Prostate gland (tissue), 2 donors: ENCODE measurements around the gene BPIFB4. TPM values are rescaled to one million over a fixed set of nuclear protein-coding genes. Genes with fewer than 3 reads are reported as not detected.

Source experiments
- DNase-seq: peaks from one replicate; pipeline ENCODE4 v3.0.0-alpha.2; 2019; ENCODE audit warnings: low spot score
- H3K27ac ChIP-seq, 2 donors: fragments of 200-600 bp; sonication (generic); 2 replicates each; pipeline ENCODE4 v1.5.1; 2017 to 2019
- H3K27me3 ChIP-seq: fragments of 200-600 bp; sonication (generic); replicated peaks from 2 replicates; pipeline ENCODE4 v1.5.1; 2019; ENCODE audit not compliant: insufficient read depth
- H3K36me3 ChIP-seq, 2 donors: fragments of 200-600 bp; sonication (generic); 1 replicate in 1 of 2; 2 replicates in 1 of 2; pipeline versions ENCODE4 v1.5.1 to v1.8.1; 2017 to 2019
- H3K4me1 ChIP-seq: fragments of 200-600 bp; sonication (generic); replicated peaks from 2 replicates; pipeline ENCODE4 v1.5.1; 2019
- H3K4me3 ChIP-seq, 2 donors: fragments of 200-600 bp; sonication (generic); 2 replicates each; pipeline ENCODE4 v1.5.1; 2017 to 2019
- H3K9me3 ChIP-seq: fragments of 200-600 bp; sonication (generic); 2 replicates; pipeline ENCODE4 v1.5.1; 2017
- POLR2A ChIP-seq: fragments of 450-650 bp; IDR thresholded peaks from one replicate; pipeline ENCODE4 v1.6.1; 2016; ENCODE audit warnings: antibody characterized with exemption, mild to moderate bottlenecking
- POLR2AphosphoS5 ChIP-seq: sonication (generic); formaldehyde crosslinking; IDR thresholded peaks from one replicate; pipeline ENCODE4 v1.6.1; 2017; ENCODE audit warnings: antibody characterized with exemption
- WGBS: methylation state at CpG from one replicate; pipeline ENCODE4 v1.1.5; 2018; 5-methylcytosine and 5-hydroxymethylcytosine counted together
- intact Hi-C: fragments of 100-400 bp; cut with DNase I; formaldehyde crosslinking; loops from one replicate; pipeline ENCODE4 v1.14.2; 2022
- total RNA-seq, 2 donors: library from RNA; depleted of rRNA; stranded (reverse); fragments of >200 nt; gene quantifications; one replicate each; pipeline ENCODE4 v1.1.0, GENCODE V29; 2016
- TF ChIP-seq, protein P1 (sequence below), 4 experiments: fragments of 200-600 bp in 2 of 4; fragments of 450-650 bp in 2 of 4; sonication (generic) in 2 of 4; IDR thresholded peaks; 1 replicate in 3 of 4; 2 replicates in 1 of 4; pipeline ENCODE4 v1.5.1; 2016 to 2019; ENCODE audit warnings: antibody characterized with exemption in 4 of 4, mild to moderate bottlenecking in 2 of 4, moderate library complexity in 2 of 4

BPIFB4 gene
- total RNA-seq, 2 donors from 2014 or later = 1.1 TPM; not detected in 1

- intact Hi-C loops = no loop called here
Measured at GRCh38 chr20:33033381-33033780, 46.1 kb upstream of the BPIFB4 start.

DNA sequence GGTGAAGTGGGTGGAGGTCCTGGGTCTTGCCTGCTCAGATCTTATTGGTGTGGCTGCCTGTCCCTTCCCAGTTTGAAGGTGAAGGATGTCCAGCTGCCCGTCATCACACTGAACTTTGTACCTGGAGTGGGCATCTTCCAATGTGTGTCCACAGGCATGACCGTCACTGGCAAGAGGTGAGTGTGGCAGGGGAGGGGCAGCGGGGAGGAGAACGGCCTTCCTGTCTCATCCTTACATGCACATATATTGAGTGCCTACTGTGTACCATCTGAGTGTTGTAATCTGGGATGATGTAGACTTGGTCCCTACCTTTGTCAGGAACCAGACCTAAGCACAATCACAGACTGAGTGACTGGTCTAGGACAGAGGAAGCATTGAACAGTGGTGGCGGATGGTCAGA is 45.3 kb upstream of the BPIFB4 start:
- Histone ChIP-seq H3K36me3 (no peaks in the 10 kb centered on the region), H3K9me3 (no peaks in the 10 kb centered on the region), H3K4me1 (no peaks in the 10 kb centered on the region), H3K4me3 (no peak overlapping the region), H3K27me3 (no peaks in the 10 kb centered on the region), H3K27ac (no peak overlapping the region)
- intact Hi-C loops = no loop called here
- no peak for DNase-seq
- WGBS = 76% methylated on average over 5 of the region's 5 CpGs
- TF ChIP-seq, protein P1, sequence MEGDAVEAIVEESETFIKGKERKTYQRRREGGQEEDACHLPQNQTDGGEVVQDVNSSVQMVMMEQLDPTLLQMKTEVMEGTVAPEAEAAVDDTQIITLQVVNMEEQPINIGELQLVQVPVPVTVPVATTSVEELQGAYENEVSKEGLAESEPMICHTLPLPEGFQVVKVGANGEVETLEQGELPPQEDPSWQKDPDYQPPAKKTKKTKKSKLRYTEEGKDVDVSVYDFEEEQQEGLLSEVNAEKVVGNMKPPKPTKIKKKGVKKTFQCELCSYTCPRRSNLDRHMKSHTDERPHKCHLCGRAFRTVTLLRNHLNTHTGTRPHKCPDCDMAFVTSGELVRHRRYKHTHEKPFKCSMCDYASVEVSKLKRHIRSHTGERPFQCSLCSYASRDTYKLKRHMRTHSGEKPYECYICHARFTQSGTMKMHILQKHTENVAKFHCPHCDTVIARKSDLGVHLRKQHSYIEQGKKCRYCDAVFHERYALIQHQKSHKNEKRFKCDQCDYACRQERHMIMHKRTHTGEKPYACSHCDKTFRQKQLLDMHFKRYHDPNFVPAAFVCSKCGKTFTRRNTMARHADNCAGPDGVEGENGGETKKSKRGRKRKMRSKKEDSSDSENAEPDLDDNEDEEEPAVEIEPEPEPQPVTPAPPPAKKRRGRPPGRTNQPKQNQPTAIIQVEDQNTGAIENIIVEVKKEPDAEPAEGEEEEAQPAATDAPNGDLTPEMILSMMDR (IDR thresholded peaks at IDR 0.05) = no peak
- TF ChIP-seq POLR2A = no peak
- TF ChIP-seq POLR2AphosphoS5 = no peak

More at GRCh38 chr20:33033381-33033780, 46.1 kb upstream of the BPIFB4 start:
- 71% methylated on average over 5 of the region's 5 CpGs for WGBS
- Histone ChIP-seq H3K4me3 (no peak overlapping the region), H3K27me3 (no peaks in the 10 kb centered on the region), H3K9me3 (no peaks in the 10 kb centered on the region), H3K27ac (no peak overlapping the region), H3K4me1 (no peaks in the 10 kb centered on the region), H3K36me3 (no peaks in the 10 kb centered on the region)
- no peak for DNase-seq
- TF ChIP-seq, protein P1 (IDR thresholded peaks at IDR 0.05) = no peak
- TF ChIP-seq POLR2A (no peak), POLR2AphosphoS5 (no peak)

GRCh38 chr20:33034901-33035492 is 44.4 kb upstream of the BPIFB4 start:
- WGBS = 81% methylated on average over 6 of the region's 6 CpGs
- Histone ChIP-seq H3K9me3 (no peaks in the 10 kb centered on the region), H3K27me3 (no peaks in the 10 kb centered on the region), H3K36me3 (no peaks in the 10 kb centered on the region), H3K4me1 (no peaks in the 10 kb centered on the region), H3K4me3 (no peak overlapping the region), H3K27ac (no peak overlapping the region)
- intact Hi-C loops = no loop called here
- DNase-seq = no peak
- TF ChIP-seq, protein P1 (IDR thresholded peaks at IDR 0.05) = no peak
- TF ChIP-seq POLR2AphosphoS5 (no peak), POLR2A (no peak)

DNA sequence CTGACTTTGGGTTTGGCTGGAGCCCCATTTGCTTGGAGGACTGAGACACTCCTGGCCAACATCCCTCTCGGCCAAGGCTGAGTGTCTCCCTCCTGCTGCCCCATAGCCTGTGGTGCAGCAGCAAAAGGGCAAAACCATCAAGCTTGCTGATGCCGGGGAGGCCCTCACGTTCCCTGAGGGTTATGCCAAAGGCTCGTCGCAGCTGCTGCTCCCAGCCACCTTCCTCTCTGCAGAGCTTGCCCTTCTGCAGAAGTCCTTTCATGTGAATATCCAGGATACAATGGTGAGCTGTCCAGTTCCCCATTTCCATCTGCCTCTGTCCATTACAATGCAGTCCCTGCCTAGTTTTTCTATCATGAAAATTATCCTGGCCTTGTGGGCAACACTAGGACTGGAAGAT is 42.0 kb upstream of the BPIFB4 start:
- 71% methylated on average over 5 of the region's 5 CpGs for WGBS
- no peak for DNase-seq
- intact Hi-C loops = no loop called here
- no peaks in the 10 kb centered on the region for H3K9me3 ChIP-seq
- H3K36me3 ChIP-seq = no peaks in the 10 kb centered on the region
- H3K27ac ChIP-seq = no peak overlapping the region
- H3K27me3 ChIP-seq = no peaks in the 10 kb centered on the region
- H3K4me3 ChIP-seq = no peak overlapping the region
- TF ChIP-seq, protein P1 (IDR thresholded peaks at IDR 0.05) = no peak
- no peak for TF ChIP-seq POLR2AphosphoS5
- no peak for TF ChIP-seq POLR2A
- H3K4me1 ChIP-seq = no peaks in the 10 kb centered on the region

DNA sequence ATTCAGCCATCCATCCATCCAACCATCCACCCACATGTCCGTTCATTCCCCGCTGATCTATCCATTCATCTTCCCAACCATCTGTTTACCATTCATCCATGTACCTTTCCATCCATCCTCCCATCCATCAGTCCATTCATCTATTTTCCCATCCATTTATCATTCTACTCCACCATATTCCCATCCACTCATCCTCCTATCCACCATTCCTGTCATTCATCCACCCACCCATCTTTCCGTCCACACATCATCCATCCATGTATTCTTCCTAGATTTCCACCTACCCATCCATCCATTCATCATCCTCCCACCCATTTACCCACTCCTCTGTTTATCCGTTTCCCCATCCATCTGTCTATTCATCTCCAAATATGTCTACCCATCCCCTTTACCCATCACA is 41.2 kb upstream of the BPIFB4 start:
- intact Hi-C loops = no loop called here
- Histone ChIP-seq H3K4me3 (no peak overlapping the region), H3K27me3 (no peaks in the 10 kb centered on the region), H3K4me1 (no peaks in the 10 kb centered on the region), H3K27ac (no peak overlapping the region), H3K9me3 (no peaks in the 10 kb centered on the region), H3K36me3 (no peaks in the 10 kb centered on the region)
- no peak for TF ChIP-seq POLR2AphosphoS5
- TF ChIP-seq, protein P1 (IDR thresholded peaks at IDR 0.05) = no peak
- WGBS = 93% methylated on average over 4 of the region's 4 CpGs
- no peak for DNase-seq
